Measurements from ENCODE around the gene ZBTB4.

DNA sequence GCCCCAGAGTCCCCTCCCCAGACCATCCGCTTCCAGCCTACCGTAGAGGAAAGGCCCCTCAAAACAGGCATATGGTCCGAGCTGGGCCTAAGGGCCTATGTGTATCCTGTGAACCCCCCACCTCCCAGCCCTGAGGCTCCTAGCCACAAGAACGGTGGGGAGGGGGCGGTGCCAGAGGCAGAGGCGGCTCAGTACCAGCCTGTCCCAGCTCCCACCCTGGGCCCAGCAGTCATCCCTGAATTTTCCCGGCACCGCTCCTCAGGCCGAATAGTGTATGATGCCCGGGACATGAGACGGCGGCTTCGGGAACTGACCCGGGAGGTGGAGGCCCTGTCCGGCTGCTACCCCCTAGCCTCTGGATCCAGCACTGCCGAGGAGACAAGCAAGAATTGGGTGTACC lies 58.2 kb downstream of the ZBTB4 start:
- no peak for TF ChIP-seq EGR1 (IDR thresholded peaks at IDR 0.05)
- TF ChIP-seq FOXM1 (IDR thresholded peaks at IDR 0.05; ENCODE audit: borderline replicate concordance, low read depth), result no peak
- TF ChIP-seq EP300 (IDR thresholded peaks at IDR 0.05; ENCODE audit: borderline replicate concordance), result no peak
- TF ChIP-seq, protein P1, sequence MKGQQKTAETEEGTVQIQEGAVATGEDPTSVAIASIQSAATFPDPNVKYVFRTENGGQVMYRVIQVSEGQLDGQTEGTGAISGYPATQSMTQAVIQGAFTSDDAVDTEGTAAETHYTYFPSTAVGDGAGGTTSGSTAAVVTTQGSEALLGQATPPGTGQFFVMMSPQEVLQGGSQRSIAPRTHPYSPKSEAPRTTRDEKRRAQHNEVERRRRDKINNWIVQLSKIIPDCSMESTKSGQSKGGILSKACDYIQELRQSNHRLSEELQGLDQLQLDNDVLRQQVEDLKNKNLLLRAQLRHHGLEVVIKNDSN (IDR thresholded peaks at IDR 0.05), result no peak
- TF ChIP-seq NFIC (IDR thresholded peaks at IDR 0.05), result no peak
- no peak for TF ChIP-seq ZBTB7A (IDR thresholded peaks at IDR 0.05; ENCODE audit: low read depth)
- TF ChIP-seq, protein P2, sequence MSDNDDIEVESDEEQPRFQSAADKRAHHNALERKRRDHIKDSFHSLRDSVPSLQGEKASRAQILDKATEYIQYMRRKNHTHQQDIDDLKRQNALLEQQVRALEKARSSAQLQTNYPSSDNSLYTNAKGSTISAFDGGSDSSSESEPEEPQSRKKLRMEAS (IDR thresholded peaks at IDR 0.05), result no peak
- no peak for TF ChIP-seq CREB1 (IDR thresholded peaks at IDR 0.05; ENCODE audit: low read depth)
